H1 (cell line): ENCODE data around the gene DISC1. TPM values are rescaled to one million over a fixed set of nuclear protein-coding genes. Genes with fewer than 3 reads are reported as not detected.

ENCODE experiments used
- CBX8 ChIP-seq: fragments of 300-800, 300-1000 bp; sonication (generic); IDR thresholded peaks from 2 replicates; pipeline ENCODE4 v1.7.1; 2016; ENCODE audit warnings: low read depth, low read length, borderline replicate concordance
- CTBP2 ChIP-seq: IDR thresholded peaks from 2 replicates; pipeline ENCODE4 v1.7.0; 2011; ENCODE audit warnings: borderline replicate concordance, mild to moderate bottlenecking, moderate library complexity, mixed read lengths, low read length; ENCODE audit not compliant: insufficient read depth, insufficient read length
- GTF2F1 ChIP-seq: IDR thresholded peaks from 2 replicates; pipeline ENCODE4 v1.6.1; 2012; ENCODE audit warnings: low read depth, low read length, improper control_type of control experiment, borderline replicate concordance
- polyA plus RNA-seq, 7 experiments: library from polyadenylated mRNA; depleted of rRNA in 3 of 7; stranded (reverse) in 5 of 7; unstranded in 2 of 7; fragments of >200 nt in 5 of 7; fragments of 200-250 nt in 2 of 7; gene quantifications; 1 replicate in 5 of 7; 2 replicates in 1 of 7; 4 replicates in 1 of 7; pipeline versions ENCODE4 v1.2.1 to v1.2.3, GENCODE V29; 2011 to 2013; ENCODE audit warnings: missing spikeins in 2 of 7, mixed read lengths in 2 of 7
- total RNA-seq: library from RNA; stranded (reverse); fragmentation: NEBNext Ultra II Directional; extraction: Animal tissue kit (Norgen Biotek cat#: 25700); gene quantifications from 2 replicates; pipeline ENCODE4 v1.2.1, GENCODE V29; 2021

DISC1 gene
- total and polyA plus RNA-seq, 2 of the 8 experiments (the other 6 are each of a cell fraction or from before 2014, with no cell fraction given): 1.1 to 3.5 TPM

- TF ChIP-seq CBX8: no peak
- TF ChIP-seq CTBP2: no peak
- TF ChIP-seq GTF2F1: no peak
Observed at GRCh38 chr1:231605149-231606100, 21.2 kb upstream of the DISC1 start (continued).
